Esophagus muscularis mucosa (tissue), 3 donors: ENCODE measurements around the gene ARHGEF38.

Experiments used
- EP300 ChIP-seq: sonication (generic); formaldehyde crosslinking; IDR thresholded peaks from one replicate; pipeline ENCODE4 v1.6.1; 2017; ENCODE audit warnings: antibody characterized with exemption
- TF ChIP-seq, protein P1 (sequence below), 3 experiments: fragments of 200-600 bp in 2 of 3; fragments of 450-650 bp in 1 of 3; sonication (generic) in 2 of 3; IDR thresholded peaks; one replicate each; pipeline ENCODE4 v1.5.1; 2017 to 2019; ENCODE audit warnings: antibody characterized with exemption in 3 of 3, mild to moderate bottlenecking in 2 of 3, moderate library complexity in 1 of 3

DNA sequence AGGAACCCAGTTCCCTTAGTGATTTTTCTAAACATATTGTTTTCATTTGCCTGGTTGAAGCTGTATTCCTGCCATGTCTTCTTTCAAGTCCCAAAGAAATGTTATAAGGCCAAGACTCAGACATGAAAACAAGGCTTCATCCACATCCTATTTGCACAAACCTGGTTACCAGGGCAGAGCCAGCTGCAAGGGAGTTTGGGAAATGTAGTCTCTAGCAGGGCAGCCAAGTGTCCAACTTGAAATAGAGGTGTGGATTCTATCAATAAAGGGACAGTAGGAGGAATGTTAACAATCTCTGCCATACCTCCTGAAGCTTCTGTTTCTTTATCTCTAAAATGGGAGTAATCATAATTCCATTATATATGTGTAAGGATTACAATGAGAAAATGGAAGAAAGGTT, 99.5 kb downstream of the ARHGEF38 start:
- TF ChIP-seq EP300 = no peak
- TF ChIP-seq, protein P1, sequence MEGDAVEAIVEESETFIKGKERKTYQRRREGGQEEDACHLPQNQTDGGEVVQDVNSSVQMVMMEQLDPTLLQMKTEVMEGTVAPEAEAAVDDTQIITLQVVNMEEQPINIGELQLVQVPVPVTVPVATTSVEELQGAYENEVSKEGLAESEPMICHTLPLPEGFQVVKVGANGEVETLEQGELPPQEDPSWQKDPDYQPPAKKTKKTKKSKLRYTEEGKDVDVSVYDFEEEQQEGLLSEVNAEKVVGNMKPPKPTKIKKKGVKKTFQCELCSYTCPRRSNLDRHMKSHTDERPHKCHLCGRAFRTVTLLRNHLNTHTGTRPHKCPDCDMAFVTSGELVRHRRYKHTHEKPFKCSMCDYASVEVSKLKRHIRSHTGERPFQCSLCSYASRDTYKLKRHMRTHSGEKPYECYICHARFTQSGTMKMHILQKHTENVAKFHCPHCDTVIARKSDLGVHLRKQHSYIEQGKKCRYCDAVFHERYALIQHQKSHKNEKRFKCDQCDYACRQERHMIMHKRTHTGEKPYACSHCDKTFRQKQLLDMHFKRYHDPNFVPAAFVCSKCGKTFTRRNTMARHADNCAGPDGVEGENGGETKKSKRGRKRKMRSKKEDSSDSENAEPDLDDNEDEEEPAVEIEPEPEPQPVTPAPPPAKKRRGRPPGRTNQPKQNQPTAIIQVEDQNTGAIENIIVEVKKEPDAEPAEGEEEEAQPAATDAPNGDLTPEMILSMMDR (IDR thresholded peaks at IDR 0.05) = no peak
